ENCODE measurements around the gene ARHGAP4. TPM values are rescaled to one million over a fixed set of nuclear protein-coding genes. Genes with fewer than 3 reads are reported as not detected.

The ARHGAP4 gene
- total RNA-seq, 4 donors from 2014 or later = 23.6 to 211 (median 57.6) TPM

DNA sequence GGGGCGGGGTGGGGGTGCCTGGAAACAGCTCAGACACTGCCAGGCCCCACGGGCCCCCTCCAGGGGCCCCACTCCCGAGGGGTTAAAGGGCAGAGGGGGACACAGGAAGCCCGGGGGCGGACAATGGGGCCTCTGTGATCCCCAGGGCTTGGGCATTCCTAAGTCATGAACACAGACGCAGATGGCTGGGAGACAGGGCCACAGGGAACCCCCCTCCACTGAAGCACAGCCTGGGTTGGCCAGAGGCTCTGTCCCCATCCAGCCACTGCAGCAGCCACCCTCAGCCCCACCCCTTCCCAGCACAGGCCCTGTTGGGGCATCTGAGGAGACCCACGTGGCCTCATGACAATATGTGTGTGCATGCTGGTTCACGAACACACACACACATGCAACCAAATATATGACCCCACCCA lies 44.0 kb downstream of the ARHGAP4 start:
- TF ChIP-seq, protein P1, sequence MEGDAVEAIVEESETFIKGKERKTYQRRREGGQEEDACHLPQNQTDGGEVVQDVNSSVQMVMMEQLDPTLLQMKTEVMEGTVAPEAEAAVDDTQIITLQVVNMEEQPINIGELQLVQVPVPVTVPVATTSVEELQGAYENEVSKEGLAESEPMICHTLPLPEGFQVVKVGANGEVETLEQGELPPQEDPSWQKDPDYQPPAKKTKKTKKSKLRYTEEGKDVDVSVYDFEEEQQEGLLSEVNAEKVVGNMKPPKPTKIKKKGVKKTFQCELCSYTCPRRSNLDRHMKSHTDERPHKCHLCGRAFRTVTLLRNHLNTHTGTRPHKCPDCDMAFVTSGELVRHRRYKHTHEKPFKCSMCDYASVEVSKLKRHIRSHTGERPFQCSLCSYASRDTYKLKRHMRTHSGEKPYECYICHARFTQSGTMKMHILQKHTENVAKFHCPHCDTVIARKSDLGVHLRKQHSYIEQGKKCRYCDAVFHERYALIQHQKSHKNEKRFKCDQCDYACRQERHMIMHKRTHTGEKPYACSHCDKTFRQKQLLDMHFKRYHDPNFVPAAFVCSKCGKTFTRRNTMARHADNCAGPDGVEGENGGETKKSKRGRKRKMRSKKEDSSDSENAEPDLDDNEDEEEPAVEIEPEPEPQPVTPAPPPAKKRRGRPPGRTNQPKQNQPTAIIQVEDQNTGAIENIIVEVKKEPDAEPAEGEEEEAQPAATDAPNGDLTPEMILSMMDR (IDR thresholded peaks at IDR 0.05) = no peak
- no peak for TF ChIP-seq POLR2A (IDR thresholded peaks at IDR 0.05)
- H3K4me1 ChIP-seq = peaks cover 0 to 10% (median 0%) of the 10 kb centered on the region in 4 donors
- no peak for DNase-seq
- H3K4me3 ChIP-seq = no peak overlapping the region
- H3K36me3 ChIP-seq = no peaks in the 10 kb centered on the region
- peaks cover 0 to 3% (median 0%) of the 10 kb centered on the region in 4 donors for H3K9me3 ChIP-seq
- no peaks in the 10 kb centered on the region for H3K27me3 ChIP-seq
- no peak overlapping the region for H3K27ac ChIP-seq

DNA sequence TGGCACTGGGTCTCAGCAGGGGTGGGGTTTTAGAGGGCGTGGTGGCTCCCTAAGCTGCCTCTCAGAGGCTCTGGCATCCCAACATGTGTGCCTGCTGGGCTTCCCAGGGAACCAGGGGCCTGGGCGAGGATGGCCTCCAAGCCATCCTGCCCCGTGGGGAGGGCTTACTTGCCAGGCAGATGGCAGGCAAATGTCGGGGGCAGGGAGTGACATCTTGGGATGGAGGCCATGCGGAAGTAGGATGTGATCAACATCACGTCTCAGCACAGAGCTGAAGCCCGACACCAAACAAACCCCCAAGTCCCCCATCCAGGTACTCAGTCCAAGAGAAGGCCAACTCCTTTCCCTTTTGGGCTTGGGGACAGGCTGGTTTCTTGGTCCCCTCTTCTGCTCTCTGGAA lies 44.8 kb downstream of the ARHGAP4 start:
- Histone ChIP-seq H3K36me3 (no peaks in the 10 kb centered on the region), H3K4me3 (no peak overlapping the region), H3K27me3 (no peaks in the 10 kb centered on the region), H3K9me3 (peaks cover 0 to 3% (median 0%) of the 10 kb centered on the region in 4 donors), H3K27ac (no peak overlapping the region), H3K4me1 (peaks cover 0 to 10% (median 0%) of the 10 kb centered on the region in 4 donors)
- no peak for TF ChIP-seq POLR2A (IDR thresholded peaks at IDR 0.05)
- TF ChIP-seq, protein P1 (IDR thresholded peaks at IDR 0.05) = no peak
- no peak for DNase-seq

DNA sequence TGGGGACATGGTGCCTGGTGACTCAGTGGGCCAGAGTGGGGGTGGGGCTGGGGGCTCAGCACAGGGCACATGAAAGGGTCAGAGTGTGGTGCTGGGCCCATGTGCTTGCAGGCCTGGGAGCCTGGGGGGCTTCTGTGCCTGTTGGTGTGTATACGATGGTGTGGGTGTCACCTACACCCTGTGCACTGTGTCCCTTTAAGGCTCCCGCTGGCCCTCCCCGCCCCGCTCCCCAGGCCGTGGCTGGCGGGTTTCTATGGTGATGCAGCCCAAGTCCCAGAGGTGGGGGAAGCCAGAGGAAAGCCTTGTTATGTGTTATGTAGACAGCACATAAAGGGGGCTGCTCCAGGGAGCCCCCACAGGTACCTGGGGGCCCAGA lies 45.6 kb downstream of the ARHGAP4 start:
- TF ChIP-seq, protein P1 (IDR thresholded peaks at IDR 0.05) = no peak
- TF ChIP-seq POLR2A (IDR thresholded peaks at IDR 0.05) = no peak
- Histone ChIP-seq H3K4me1 (peaks cover 0 to 9% (median 0%) of the 10 kb centered on the region in 4 donors), H3K9me3 (peaks cover 0 to 3% (median 0%) of the 10 kb centered on the region in 4 donors), H3K4me3 (no peak overlapping the region), H3K36me3 (no peaks in the 10 kb centered on the region), H3K27ac (no peak overlapping the region), H3K27me3 (no peaks in the 10 kb centered on the region)
- no peak for DNase-seq

DNA sequence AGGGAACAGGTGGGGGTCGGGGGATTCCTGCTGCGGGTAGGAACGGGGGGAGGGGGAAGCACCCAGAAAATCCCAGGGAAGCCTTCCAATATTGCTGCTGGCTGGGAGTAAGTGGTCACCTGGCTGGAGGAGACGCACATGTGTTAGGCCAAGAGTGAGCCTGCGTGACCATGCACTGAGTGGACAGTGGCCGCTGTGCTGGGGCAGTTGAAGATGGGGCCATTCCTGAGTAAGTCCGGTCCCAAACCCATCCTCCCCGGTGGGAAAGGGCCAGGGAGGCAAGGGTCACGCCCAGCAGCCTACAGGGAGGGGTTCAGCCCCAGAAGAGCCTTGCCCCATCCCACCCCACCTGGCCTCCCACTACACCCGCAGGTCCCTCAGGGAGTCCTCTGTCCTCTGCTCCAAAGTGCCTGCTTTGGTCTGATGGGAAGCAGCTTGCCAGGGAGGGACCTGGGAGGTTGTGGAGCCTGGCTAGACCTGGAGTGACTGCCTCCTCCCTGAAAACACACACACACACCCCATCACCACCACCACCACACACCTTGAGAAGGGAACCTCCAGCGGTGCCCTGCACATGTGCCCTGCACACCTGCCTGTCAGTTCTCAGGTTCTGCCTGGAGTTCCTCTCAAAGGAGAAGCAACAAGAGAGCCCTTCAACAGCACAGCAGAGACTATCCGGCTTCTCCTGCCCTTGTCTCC lies 46.2 kb downstream of the ARHGAP4 start:
- TF ChIP-seq POLR2A (IDR thresholded peaks at IDR 0.05) = no peak
- TF ChIP-seq, protein P1 (IDR thresholded peaks at IDR 0.05) = no peak
- Histone ChIP-seq H3K9me3 (no peaks in the 10 kb centered on the region), H3K4me1 (peaks cover 0 to 4% (median 0%) of the 10 kb centered on the region in 4 donors), H3K27ac (no peak overlapping the region), H3K36me3 (no peaks in the 10 kb centered on the region), H3K4me3 (no peak overlapping the region), H3K27me3 (no peaks in the 10 kb centered on the region)
- DNase-seq = no peak

DNA sequence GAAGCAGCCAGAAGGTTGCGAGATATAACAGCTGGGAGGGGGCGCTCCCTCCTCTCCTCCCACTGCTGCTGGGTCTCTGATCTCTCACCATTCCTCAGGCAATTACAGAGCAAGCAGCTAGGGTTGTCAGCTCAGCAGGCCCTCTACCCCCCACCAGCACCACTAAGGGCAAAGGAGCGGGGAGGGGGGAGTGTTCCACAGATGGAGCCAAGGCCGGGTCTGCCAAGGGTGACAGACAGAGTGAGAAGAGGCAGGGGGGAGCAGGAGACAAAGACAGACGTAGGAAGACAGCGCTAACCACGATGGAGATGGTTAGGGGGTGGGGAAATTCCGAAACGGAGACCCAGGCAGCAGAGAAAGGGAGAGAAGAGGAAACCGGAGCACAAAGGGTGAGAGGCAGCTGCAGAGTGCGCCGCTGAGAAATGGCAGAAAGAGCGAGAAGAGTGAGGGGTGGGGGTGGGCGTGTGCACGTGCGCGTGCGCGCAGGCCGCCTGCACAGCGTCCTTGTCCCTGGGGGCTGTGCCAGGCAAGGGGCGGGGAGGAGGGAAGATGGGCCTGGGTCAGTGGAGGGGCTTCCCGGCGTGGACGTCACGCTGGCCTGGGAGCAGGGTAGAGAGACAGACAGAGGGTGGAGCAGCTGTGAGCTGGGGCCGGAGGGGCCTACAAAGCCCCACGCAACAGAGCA lies 47.0 kb downstream of the ARHGAP4 start:
- TF ChIP-seq POLR2A (IDR thresholded peaks at IDR 0.05) = no peak
- TF ChIP-seq, protein P1 (IDR thresholded peaks at IDR 0.05) = no peak
- Histone ChIP-seq H3K27ac (no peak overlapping the region), H3K4me1 (peaks cover 0 to 4% (median 0%) of the 10 kb centered on the region in 4 donors), H3K4me3 (no peak overlapping the region), H3K27me3 (no peaks in the 10 kb centered on the region), H3K36me3 (no peaks in the 10 kb centered on the region), H3K9me3 (no peaks in the 10 kb centered on the region)
- no peak for DNase-seq

Data from Peyer's patch (tissue), 4 donors.